GM19324 (cell line): ENCODE measurements around the gene METAP2.

Experiments
- ATAC-seq: cut with Tn5 transposase; IDR thresholded peaks from one replicate; pipeline ENCODE4 v1.9.1; 2021; ENCODE audit warnings: mild to moderate bottlenecking, moderate library complexity; ENCODE audit not compliant: unreplicated experiment, low FRiP score

Gene METAP2

GRCh38 chr12:95547522-95548055 is 73.6 kb downstream of the METAP2 start:
- ATAC-seq, result no peak

- no peak for ATAC-seq
Observed at GRCh38 chr12:95548056-95548538, 74.1 kb downstream of the METAP2 start.

- no peak for ATAC-seq
Observed at GRCh38 chr12:95548539-95549391, 74.8 kb downstream of the METAP2 start.

GRCh38 chr12:95549392-95550084 is 75.6 kb downstream of the METAP2 start:
- no peak for ATAC-seq

GRCh38 chr12:95551305-95551704 is 77.4 kb downstream of the METAP2 start, which contains the start of gene USP44:
TSS of gene USP44 (minus strand) at chr12:95551476. CDS start at chr12:95534256, 17,220 bp downstream.
- ATAC-seq, result no peak

- ATAC-seq, result no peak
Observed at GRCh38 chr12:95551913-95552516, 78.1 kb downstream of the METAP2 start.

- no peak for ATAC-seq
Observed at GRCh38 chr12:95553197-95553943, 79.4 kb downstream of the METAP2 start.

- no peak for ATAC-seq
Observed at GRCh38 chr12:95554532-95555071, 80.7 kb downstream of the METAP2 start.

- ATAC-seq, result no peak
Observed at GRCh38 chr12:95557625-95558024, 83.7 kb downstream of the METAP2 start.
